GM12878 (cell line): ENCODE measurements around the gene ZNF296. TPM values are rescaled to one million over a fixed set of nuclear protein-coding genes. Genes with fewer than 3 reads are reported as not detected.

ENCODE experiments used
- ATAC-seq: fragments of 200-7000 bp; cut with Tn5 transposase; 3 replicates; pipeline ENCODE4 v1.9.1; 2020; ENCODE audit warnings: mild to moderate bottlenecking, moderate library complexity
- BruUV-seq: library from RNA; stranded (reverse); fragments of 400-500 nt; replicated peaks from 2 replicates; lab custom pipeline; 2021; lab: Mats Ljungman, UMichigan
- CTCF ChIA-PET: fragments of 300-600 bp; sonication (Branson Sonifier 250); formaldehyde crosslinking; extraction: SDS; loops from one replicate; lab custom pipeline; 2021; ENCODE audit warnings: inconsistent platforms; lab: Yijun Ruan, JAX
- POLR2A ChIA-PET: fragments of 350-600 bp; formaldehyde crosslinking; extraction: SDS; loops from one replicate; lab custom pipeline; 2021; ENCODE audit warnings: inconsistent platforms; lab: Charles Lee
- RAD21 ChIA-PET: fragments of 300-600 bp; sonication (Branson Sonifier 250); formaldehyde crosslinking; loops from one replicate; lab custom pipeline; 2023; ENCODE audit warnings: antibody characterized with exemption; ENCODE audit not compliant: unreplicated experiment; lab: Charles Lee
- SMC1A ChIA-PET: fragments of 300-600 bp; sonication (Branson Sonifier 250); formaldehyde crosslinking; loops from one replicate; lab custom pipeline; 2023; ENCODE audit not compliant: unreplicated experiment, uncharacterized antibody; lab: Charles Lee
- DNase-seq: peaks from one replicate; pipeline ENCODE4 v3.0.0-alpha.2; 2011; ENCODE audit warnings: low read depth, low spot score
- FAIRE-seq: peaks from 3 replicates; lab custom pipeline; 2011; peaks lifted over from hg19 to GRCh38; lab: Jason Lieb, UNC
- H2AFZ ChIP-seq: 2 replicates; pipeline ENCODE4 v1.6.0; 2011; ENCODE audit warnings: low read depth, low read length, control low read depth; ENCODE audit not compliant: control insufficient read depth
- H3K27ac ChIP-seq: 2 replicates; pipeline ENCODE4 v1.5.1; 2011; ENCODE audit warnings: control low read depth; ENCODE audit not compliant: control insufficient read depth, insufficient read depth
- H3K27me3 ChIP-seq, 2 experiments: replicated peaks in 1 of 2; 2 replicates each; pipeline versions ENCODE4 v1.6.0 to v1.6.1; 2011; ENCODE audit warnings: low read length in 1 of 2; ENCODE audit not compliant: control insufficient read depth in 2 of 2, insufficient read depth in 2 of 2
- H3K36me3 ChIP-seq, 2 experiments: 2 replicates each; pipeline ENCODE4 v1.5.1; 2011; ENCODE audit warnings: low read length in 1 of 2; ENCODE audit not compliant: control insufficient read depth in 2 of 2, insufficient read depth in 2 of 2
- H3K4me1 ChIP-seq: 2 replicates; pipeline ENCODE4 v1.6.1; 2011; ENCODE audit warnings: mild to moderate bottlenecking, low read length, moderate library complexity, mixed read lengths; ENCODE audit not compliant: control insufficient read depth, insufficient read depth
- H3K4me2 ChIP-seq: 2 replicates; pipeline ENCODE4 v1.6.0; 2011; ENCODE audit warnings: control low read depth; ENCODE audit not compliant: control insufficient read depth, insufficient read depth
- H3K4me3 ChIP-seq: fragments of 200-600 bp; sonication (generic); 2 replicates; pipeline ENCODE4 v1.5.1; 2016
- H3K79me2 ChIP-seq: 2 replicates; pipeline ENCODE4 v1.6.0; 2011; ENCODE audit warnings: low read length; ENCODE audit not compliant: control insufficient read depth, insufficient read depth
- H3K9ac ChIP-seq: 2 replicates; pipeline ENCODE4 v1.8.0; 2011; ENCODE audit warnings: low read length, control low read depth, mixed read lengths; ENCODE audit not compliant: control insufficient read depth, insufficient read depth
- H3K9me3 ChIP-seq: replicated peaks from 3 replicates; pipeline ENCODE4 v1.5.1; 2011; ENCODE audit warnings: mild to moderate bottlenecking, low read length; ENCODE audit not compliant: control insufficient read depth, insufficient read depth
- H4K20me1 ChIP-seq: 2 replicates; pipeline ENCODE4 v1.6.0; 2011; ENCODE audit not compliant: control insufficient read depth, insufficient read depth
- HDGF ChIP-seq: fragments of 450-650 bp; IDR thresholded peaks from 2 replicates; pipeline ENCODE4 v1.6.1; 2016; ENCODE audit warnings: antibody characterized with exemption
- IKZF2 ChIP-seq, 2 experiments: fragments of 450-650 bp; IDR thresholded peaks; 2 replicates each; pipeline ENCODE4 v1.6.1; 2017; ENCODE audit warnings: mild to moderate bottlenecking in 2 of 2, moderate library complexity in 2 of 2
- MLLT1 ChIP-seq: fragments of 450-650 bp; IDR thresholded peaks from 2 replicates; pipeline ENCODE4 v1.6.1; 2016; ENCODE audit warnings: mild to moderate bottlenecking
- MXI1 ChIP-seq: fragments of 150-350 bp; IDR thresholded peaks from 2 replicates; pipeline ENCODE4 v1.6.1; 2011; ENCODE audit warnings: low read depth, mild to moderate bottlenecking, inconsistent platforms, low read length, improper control_type of control experiment
- SKIL ChIP-seq: fragments of 450-650 bp; IDR thresholded peaks from 2 replicates; pipeline ENCODE4 v1.6.1; 2017; ENCODE audit warnings: mild to moderate bottlenecking, low read depth, inconsistent platforms; ENCODE audit not compliant: poor library complexity, severe bottlenecking
- SMARCA5 ChIP-seq: fragments of 450-650 bp; IDR thresholded peaks from 2 replicates; pipeline ENCODE4 v1.6.1; 2017; ENCODE audit warnings: mild to moderate bottlenecking
- SP1 ChIP-seq: IDR thresholded peaks from one replicate; pipeline ENCODE4 v1.6.1; 2011; ENCODE audit warnings: low read depth, low read length
- TBL1XR1 ChIP-seq: IDR thresholded peaks from 2 replicates; pipeline ENCODE4 v1.6.1; 2012; ENCODE audit warnings: low read depth, low read length, improper control_type of control experiment
- WRNIP1 ChIP-seq: IDR thresholded peaks from 2 replicates; pipeline ENCODE4 v1.6.1; 2011; ENCODE audit warnings: low read depth, low read length, improper control_type of control experiment, borderline replicate concordance
- ZBTB11 ChIP-seq: fragments of 450-650 bp; formaldehyde crosslinking; IDR thresholded peaks from 2 replicates; pipeline ENCODE4 v1.5.0; 2022; ENCODE audit warnings: mild to moderate bottlenecking, missing genetic modification characterization
- ZNF274 ChIP-seq: IDR thresholded peaks from one replicate; pipeline ENCODE4 v1.8.0; 2011; ENCODE audit not compliant: insufficient read length, insufficient read depth
- WGBS: methylation state at CpG from one replicate; pipeline ENCODE4 v1.1.6; 2016; ENCODE audit warnings: low lambda C conversion rate; ENCODE audit not compliant: insufficient replicate concordance, insufficient coverage; ENCODE audit errors: missing lambda C conversion rate; 5-methylcytosine and 5-hydroxymethylcytosine counted together
- in situ Hi-C: fragments of 300-500 bp; cut with MboI; formaldehyde crosslinking; loops from 9 replicates; pipeline ENCODE4 v1.14.3; 2018; ENCODE audit warnings: mixed read lengths
- intact Hi-C: fragments of 100-400 bp; cut with micrococcal nuclease; formaldehyde crosslinking; loops from one replicate; pipeline ENCODE4 v1.14.2; 2022; ENCODE audit not compliant: unreplicated experiment
- polyA plus RNA-seq, 11 experiments: library from polyadenylated mRNA; depleted of rRNA in 4 of 11; unstranded in 6 of 11; stranded (reverse) in 5 of 11; fragments of >200 nt; fragmentation: Nextera tagmentation in 4 of 11; fragmentation: Illumina TruSeq in 1 of 11; extraction: Ambion mirVana in 4 of 11; extraction: Trizol in 1 of 11; gene quantifications; 1 replicate in 1 of 11; 2 replicates in 10 of 11; pipeline versions ENCODE4 v1.2.1 to v1.2.3, GENCODE V29; 2011 to 2016; ENCODE audit warnings: inconsistent platforms in 2 of 11, missing spikeins in 2 of 11, low read depth in 1 of 11
- total RNA-seq, 4 experiments: library from RNA; depleted of rRNA in 3 of 4; stranded (reverse); fragments of >200 nt in 3 of 4; fragmentation: Illumina TruSeq in 1 of 4; extraction: Trizol in 1 of 4; gene quantifications; 2 replicates each; pipeline versions ENCODE4 v1.2.1 to v1.2.3, GENCODE V29; 2013 to 2021

Gene ZNF296
- total and polyA plus RNA-seq, 10 of the 15 experiments (the other 5 are each of a cell fraction or from before 2014, with no cell fraction given) = 0.44 to 23.6 (median 3.5) TPM; not detected in 1

GRCh38 chr19:45082170-45082569, 5.9 kb upstream of the ZNF296 start:
- no peak for FAIRE-seq
- CTCF ChIA-PET = no interaction called here

More at GRCh38 chr19:45082170-45082569, 5.9 kb upstream of the ZNF296 start:
- H3K4me3 ChIP-seq = no peak overlapping the region
- H3K27me3 ChIP-seq = no peaks in the 10 kb centered on the region
- no peak overlapping the region for H2AFZ ChIP-seq
- ATAC-seq = no peak
- H4K20me1 ChIP-seq = no peaks in the 10 kb centered on the region
- TSS peak; percentile 13 for BruUV-seq
- DNase-seq = no peak
- peaks cover 14% of the 10 kb centered on the region for H3K4me1 ChIP-seq
- H3K36me3 ChIP-seq = peaks cover 2 to 10% of the 10 kb centered on the region in 2 experiments
- intact Hi-C loops = no loop called here
- ChIA-PET POLR2A (interaction anchor here (0.6 kb wide), 1 partner anchor 48 kb away, joined by 3 read pairs; no protein-coding TSS in a partner anchor), SMC1A (no interaction called here), RAD21 (no interaction called here)
- H3K79me2 ChIP-seq = peaks cover 52% of the 10 kb centered on the region
- TF ChIP-seq ZBTB11 (no peak), SP1 (no peak), ZNF274 (no peak), MLLT1 (no peak), WRNIP1 (no peak), SKIL (no peak), IKZF2 (IDR thresholded peaks at IDR 0.05) (no peak), HDGF (no peak), SMARCA5 (no peak), TBL1XR1 (no peak), MXI1 (no peak)
- H3K9me3 ChIP-seq = no peaks in the 10 kb centered on the region
- in situ Hi-C loops = no loop called here
- no peak overlapping the region for H3K9ac ChIP-seq
- H3K4me2 ChIP-seq = peak overlapping the region; percentile 98; the same call in 1 of the 2 replicates
- H3K27ac ChIP-seq = no peak overlapping the region
- WGBS = 99% methylated on average over 5 of the region's 5 CpGs
